ENCODE results near the gene NR2F1-AS1. TPM values are rescaled to one million over a fixed set of nuclear protein-coding genes. Genes with fewer than 3 reads are reported as not detected.

The NR2F1-AS1 gene
- total and polyA plus RNA-seq, 3 donors from 2014 or later: 15.6 to 24.8 (median 20.6) TPM

- WGBS, 2 donors: 79 to 87% methylated on average over 3 of the region's 3 CpGs
- DNase-seq: no peak
- intact Hi-C loops (cut with DNase I; ENCODE audit: low total_unique reads): no loop called here
These were observed 169.3 kb downstream of the NR2F1-AS1 start for GRCh38 chr5:93411716-93412115.

GRCh38 chr5:93409691-93410090, 171.3 kb downstream of the NR2F1-AS1 start:
- no peaks in the 10 kb centered on the region for H3K4me1 ChIP-seq
- no peaks in the 10 kb centered on the region for H3K9me3 ChIP-seq
- no peak overlapping the region for H3K4me3 ChIP-seq
- H3K36me3 ChIP-seq (ENCODE audit: low read depth, missing control alignments): no peaks in the 10 kb centered on the region
- TF ChIP-seq POLR2A (IDR thresholded peaks at IDR 0.05) (no peak), CTCF (IDR thresholded peaks at IDR 0.05) (no peak)
- intact Hi-C loops (cut with DNase I; ENCODE audit: low total_unique reads): no loop called here
- no peak for DNase-seq
- no peak overlapping the region for H3K27ac ChIP-seq
- H3K27me3 ChIP-seq: no peaks in the 10 kb centered on the region

More at GRCh38 chr5:93411716-93412115, 169.3 kb downstream of the NR2F1-AS1 start:
- no peaks in the 10 kb centered on the region for H3K4me1 ChIP-seq
- no peak overlapping the region for H3K27ac ChIP-seq
- TF ChIP-seq POLR2A (IDR thresholded peaks at IDR 0.05) (no peak), CTCF (IDR thresholded peaks at IDR 0.05) (no peak)
- no peak overlapping the region for H3K4me3 ChIP-seq
- no peaks in the 10 kb centered on the region for H3K36me3 ChIP-seq (ENCODE audit: low read depth, missing control alignments)
- H3K27me3 ChIP-seq: no peaks in the 10 kb centered on the region
- no peaks in the 10 kb centered on the region for H3K9me3 ChIP-seq

- Histone ChIP-seq H3K27ac (no peak overlapping the region), H3K4me3 (no peak overlapping the region), H3K9me3 (no peaks in the 10 kb centered on the region), H3K27me3 (no peaks in the 10 kb centered on the region), H3K36me3 (ENCODE audit: low read depth, missing control alignments) (no peaks in the 10 kb centered on the region), H3K4me1 (no peaks in the 10 kb centered on the region)
- DNase-seq: no peak
- intact Hi-C loops (cut with DNase I; ENCODE audit: low total_unique reads): no loop called here
- 61 to 74% methylated on average over 6 of the region's 6 CpGs for WGBS, 2 donors
- TF ChIP-seq CTCF (IDR thresholded peaks at IDR 0.05): no peak
- no peak for TF ChIP-seq POLR2A (IDR thresholded peaks at IDR 0.05)
These were observed 173.6 kb downstream of the NR2F1-AS1 start for GRCh38 chr5:93407454-93407853.

GRCh38 chr5:93406971-93407401, 174.0 kb downstream of the NR2F1-AS1 start:
- intact Hi-C loops (cut with DNase I; ENCODE audit: low total_unique reads): no loop called here
- TF ChIP-seq POLR2A (IDR thresholded peaks at IDR 0.05) (no peak), CTCF (IDR thresholded peaks at IDR 0.05) (no peak)
- Histone ChIP-seq H3K4me3 (no peak overlapping the region), H3K4me1 (no peaks in the 10 kb centered on the region), H3K9me3 (no peaks in the 10 kb centered on the region), H3K27me3 (no peaks in the 10 kb centered on the region), H3K27ac (no peak overlapping the region), H3K36me3 (ENCODE audit: low read depth, missing control alignments) (no peaks in the 10 kb centered on the region)
- no peak for DNase-seq
- WGBS, 2 donors: 51 to 56% methylated on average over 5 of the region's 5 CpGs

GRCh38 chr5:93404246-93404645, 176.8 kb downstream of the NR2F1-AS1 start:
- Histone ChIP-seq H3K27me3 (no peaks in the 10 kb centered on the region), H3K4me3 (no peak overlapping the region), H3K36me3 (ENCODE audit: low read depth, missing control alignments) (no peaks in the 10 kb centered on the region), H3K27ac (no peak overlapping the region), H3K9me3 (no peaks in the 10 kb centered on the region), H3K4me1 (no peaks in the 10 kb centered on the region)
- intact Hi-C loops (cut with DNase I; ENCODE audit: low total_unique reads): no loop called here
- WGBS, 2 donors: 66 to 70% methylated on average over 1 of the region's 1 CpG
- no peak for DNase-seq
- TF ChIP-seq POLR2A (IDR thresholded peaks at IDR 0.05) (no peak), CTCF (IDR thresholded peaks at IDR 0.05) (no peak)
